8988T (cell line): ENCODE measurements around the gene SPATC1L.
"Not testable (repeated sequence)": the region's sequence is repeated elsewhere in the genome, so short reads cannot be mapped to it uniquely, and the experiment has no call there.

ENCODE experiments used
- DNase-seq: peaks from one replicate; pipeline ENCODE4 v3.0.0; 2011

The SPATC1L gene

GRCh38 chr21:46199436-46200373 lies 15.4 kb upstream of the SPATC1L start:
- no peak for DNase-seq

- no peak for DNase-seq
These were observed 12.5 kb upstream of the SPATC1L start for GRCh38 chr21:46196733-46197132.

- DNase-seq, result no peak
These were observed 11.4 kb upstream of the SPATC1L start for GRCh38 chr21:46195595-46196195.

- no peak for DNase-seq
These were observed 10.4 kb upstream of the SPATC1L start for GRCh38 chr21:46194374-46195334.

GRCh38 chr21:46193829-46194373 lies 9.6 kb upstream of the SPATC1L start:
- no peak for DNase-seq

- no peak for DNase-seq
These were observed 7.7 kb upstream of the SPATC1L start for GRCh38 chr21:46191686-46192575.

- no peak for DNase-seq
These were observed 7.0 kb upstream of the SPATC1L start for GRCh38 chr21:46191257-46191685.

- no peak for DNase-seq
These were observed 6.4 kb upstream of the SPATC1L start for GRCh38 chr21:46190491-46191131.

GRCh38 chr21:46189959-46190490 lies 5.8 kb upstream of the SPATC1L start:
- no peak for DNase-seq

- no peak for DNase-seq
These were observed 5.1 kb upstream of the SPATC1L start for GRCh38 chr21:46189213-46189958.

GRCh38 chr21:46188226-46189212 lies 4.3 kb upstream of the SPATC1L start:
- peak; percentile 54 for DNase-seq

- DNase-seq, result no peak
These were observed 3.6 kb upstream of the SPATC1L start for GRCh38 chr21:46187814-46188213.

GRCh38 chr21:46187261-46187660 lies 3.0 kb upstream of the SPATC1L start:
- no peak for DNase-seq

- no peak for DNase-seq
These were observed 1.5 kb upstream of the SPATC1L start for GRCh38 chr21:46185716-46186115.

- peak; percentile 62 for DNase-seq
These were observed 631 bp upstream of the SPATC1L start for GRCh38 chr21:46184625-46185555.

GRCh38 chr21:46183337-46183909 lies 836 bp downstream of the SPATC1L start:
- not testable (repeated sequence) for DNase-seq
